ENCODE results near the gene TRAFD1. TPM values are rescaled to one million over a fixed set of nuclear protein-coding genes. Genes with fewer than 3 reads are reported as not detected.

TRAFD1 gene
- total and polyA plus RNA-seq, 9 of the 15 experiments (the other 6 are each of a cell fraction or from before 2014, with no cell fraction given): 41.3 to 85.5 (median 54.5) TPM

- no peak overlapping the region for H3K9ac ChIP-seq (ENCODE audit: insufficient read depth in 1 of 2, low read depth in 2 of 2, low read length in 2 of 2)
- in situ Hi-C loops (cut with MboI): no loop called here
- no peaks in the 10 kb centered on the region for H3K9me3 ChIP-seq (replicated peaks; ENCODE audit: control insufficient read depth, insufficient read depth, low read depth, low read length)
- ChIA-PET POLR2A (interaction anchor here (1.6 to 2.4 kb wide), 2 partner anchors 10 to 15 kb away, joined by 5 to 7 read pairs; partner anchors contain the start of gene TRAFD1), CTCF (ENCODE audit: low intra/inter-chr PET ratio) (no interaction called here)
- H3K36me3 ChIP-seq (ENCODE audit: control insufficient read depth, insufficient read depth, low read length): peaks cover 83% of the 10 kb centered on the region
- 96% methylated on average over 5 of the region's 5 CpGs for WGBS (ENCODE audit: insufficient coverage, low coverage, missing lambda C conversion rate)
- no peaks in the 10 kb centered on the region for H3K79me2 ChIP-seq (ENCODE audit: control insufficient read depth, insufficient read depth, low read length)
- H3K4me2 ChIP-seq (ENCODE audit: insufficient read depth, low read length): no peak overlapping the region
- intact Hi-C loops (cut with micrococcal nuclease): no loop called here
- no peaks in the 10 kb centered on the region for H4K20me1 ChIP-seq (replicated peaks; ENCODE audit: control insufficient read depth, insufficient read depth, low read length)
- no peak overlapping the region for H2AFZ ChIP-seq (ENCODE audit: low read depth, low read length)
- no peaks in the 10 kb centered on the region for H3K27me3 ChIP-seq (ENCODE audit: control insufficient read depth in 2 of 2, insufficient read depth in 2 of 2, low read length in 2 of 2)
- ATAC-seq: no peak
- H3K4me3 ChIP-seq: no peak overlapping the region
- no peak for DNase-seq (ENCODE audit: extremely low read depth in 1 of 4, low spot score in 3 of 4)
- BruUV-seq (replicated peaks): TSS peak; percentile 28
- no peak for TF ChIP-seq THRAP3 (IDR thresholded peaks at IDR 0.05; ENCODE audit: borderline replicate concordance)
- no peak for TF ChIP-seq CEBPB (tag; IDR thresholded peaks at IDR 0.05)
- no peak for TF ChIP-seq XRCC3 (IDR thresholded peaks at IDR 0.05)
- TF ChIP-seq TEAD1 (CRISPR knock-in tag; IDR thresholded peaks at IDR 0.05): no peak
- TF ChIP-seq NFYB (IDR thresholded peaks at IDR 0.05; ENCODE audit: extremely low read depth, insufficient read length): no peak
- TF ChIP-seq SAP30 (IDR thresholded peaks at IDR 0.05; ENCODE audit: borderline replicate concordance, insufficient read depth, low read depth, low read length, poor library complexity, severe bottlenecking): no peak
- no peak for TF ChIP-seq IRF1 (CRISPR knock-in tag; IDR thresholded peaks at IDR 0.05; ENCODE audit: borderline replicate concordance)
- no peak for TF ChIP-seq BRF1 (IDR thresholded peaks at IDR 0.05; ENCODE audit: borderline replicate concordance, extremely low read depth, insufficient read length)
- TF ChIP-seq DPF2 (IDR thresholded peaks at IDR 0.05): no peak
- TF ChIP-seq POLR2A (conservative IDR thresholded peaks at IDR 0.05): no peak
- no peak for TF ChIP-seq TFAM (CRISPR knock-in tag; conservative IDR thresholded peaks at IDR 0.05)
- no peak for TF ChIP-seq LCOR (CRISPR knock-in tag; IDR thresholded peaks at IDR 0.05)
- TF ChIP-seq NR2C2 (CRISPR knock-in tag; IDR thresholded peaks at IDR 0.05): no peak
- TF ChIP-seq NR2C2 (tag; IDR thresholded peaks at IDR 0.05): no peak
- no peak for TF ChIP-seq PHB (CRISPR knock-in tag; IDR thresholded peaks at IDR 0.05)
- no peaks in the 10 kb centered on the region; a peak in 1 of 5 replicates for H3K4me1 ChIP-seq (replicated peaks in 1 of 2; ENCODE audit: control insufficient read depth in 2 of 2, insufficient read depth in 2 of 2, low read length in 2 of 2)
- H3K9me1 ChIP-seq (ENCODE audit: control insufficient read depth, insufficient read depth, low read length): no peaks in the 10 kb centered on the region
- no peak for FAIRE-seq
- H3K27ac ChIP-seq (ENCODE audit: extremely low read depth, low read depth, low read length): no peak overlapping the region
These were observed 15.4 kb downstream of the TRAFD1 start for GRCh38 chr12:112140728-112141127.
